Suppressor macrophage treated with lipopolysaccharide for 1 hour (primary cell): Measurements from ENCODE around the gene PKDREJ.
A peak's percentile ranks its signal among the peaks of the same experiment; 100 is the strongest.
"Not testable (repeated sequence)": the region's sequence is repeated elsewhere in the genome, so short reads cannot be mapped to it uniquely, and the experiment has no call there.

Source experiments
- DNase-seq, 3 donors: peaks; one replicate each; pipeline ENCODE4 v3.0.0-alpha.2; 2020 to 2022

Gene PKDREJ, protein sequence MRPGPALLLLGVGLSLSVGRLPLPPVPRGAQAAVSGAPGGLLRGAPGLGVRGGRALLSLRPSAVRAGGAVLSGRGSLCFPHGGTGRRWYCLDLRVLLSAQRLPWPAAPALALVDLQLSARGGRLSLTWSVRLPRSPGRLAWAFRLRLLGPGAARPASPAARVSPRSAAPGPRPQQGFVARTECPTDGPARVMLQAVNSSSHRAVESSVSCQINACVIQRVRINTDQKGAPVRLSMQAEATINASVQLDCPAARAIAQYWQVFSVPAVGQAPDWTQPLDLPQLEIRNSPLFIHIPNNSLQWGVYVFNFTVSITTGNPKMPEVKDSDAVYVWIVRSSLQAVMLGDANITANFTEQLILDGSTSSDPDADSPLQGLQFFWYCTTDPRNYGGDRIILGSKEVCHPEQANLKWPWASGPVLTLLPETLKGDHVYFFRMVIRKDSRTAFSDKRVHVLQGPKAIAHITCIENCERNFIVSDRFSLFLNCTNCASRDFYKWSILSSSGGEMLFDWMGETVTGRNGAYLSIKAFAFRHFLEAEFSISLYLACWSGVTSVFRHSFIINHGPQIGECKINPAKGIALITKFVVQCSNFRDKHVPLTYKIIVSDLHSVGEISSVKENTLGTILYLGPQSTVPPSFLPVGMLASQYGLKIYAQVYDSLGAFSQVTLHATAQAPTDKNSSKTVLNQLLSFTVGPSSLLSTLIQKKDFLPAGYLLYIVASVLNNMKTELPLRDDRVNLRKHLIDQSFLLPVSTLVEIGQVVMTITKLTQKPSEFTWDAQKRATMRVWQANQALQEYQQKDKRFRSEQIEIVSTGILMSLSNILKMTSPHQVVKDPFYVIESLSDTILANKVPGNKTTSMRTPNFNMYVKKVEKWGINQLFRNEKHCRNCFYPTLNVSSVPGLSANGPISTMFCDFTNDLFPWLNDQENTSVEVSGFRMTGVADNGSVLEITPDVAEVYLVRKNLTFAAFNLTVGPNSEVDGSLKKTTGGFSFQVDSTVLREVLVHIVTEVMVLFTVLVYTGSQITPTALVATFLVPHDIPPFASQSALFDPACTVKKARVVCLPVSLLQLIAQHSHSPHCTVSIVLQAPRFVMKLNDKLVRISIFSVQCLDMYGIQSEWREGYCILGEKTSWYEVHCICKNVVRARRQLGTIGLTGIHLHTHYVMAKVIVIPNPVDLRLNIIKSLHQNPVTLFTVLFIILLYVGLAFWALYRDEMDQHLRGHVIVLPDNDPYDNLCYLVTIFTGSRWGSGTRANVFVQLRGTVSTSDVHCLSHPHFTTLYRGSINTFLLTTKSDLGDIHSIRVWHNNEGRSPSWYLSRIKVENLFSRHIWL (N-terminal part only)

DNA sequence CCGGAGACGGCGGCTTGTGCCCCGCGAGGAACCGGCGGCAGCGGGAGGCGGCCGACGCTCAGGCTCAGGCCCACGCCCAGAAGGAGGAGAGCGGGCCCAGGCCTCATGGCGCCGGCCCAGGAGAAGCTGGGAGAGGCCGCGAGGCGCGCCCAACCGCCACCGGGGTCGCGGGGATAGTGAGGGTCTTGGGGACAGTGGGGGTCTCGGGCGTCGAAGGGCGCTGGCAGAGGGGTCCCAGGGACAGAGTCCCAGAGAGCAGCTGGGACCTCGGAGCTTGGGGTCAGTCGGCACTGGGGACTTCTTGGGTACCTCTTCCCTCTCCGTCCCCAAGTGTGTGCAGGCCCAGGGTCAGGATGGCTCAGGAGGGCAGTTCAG is at the start of gene PKDREJ:
PKDREJ (minus strand) TSS at position 128 of the 375 bp plus-strand sequence; CDS start at position 107, 21 bp downstream.
- no peak for DNase-seq

DNA sequence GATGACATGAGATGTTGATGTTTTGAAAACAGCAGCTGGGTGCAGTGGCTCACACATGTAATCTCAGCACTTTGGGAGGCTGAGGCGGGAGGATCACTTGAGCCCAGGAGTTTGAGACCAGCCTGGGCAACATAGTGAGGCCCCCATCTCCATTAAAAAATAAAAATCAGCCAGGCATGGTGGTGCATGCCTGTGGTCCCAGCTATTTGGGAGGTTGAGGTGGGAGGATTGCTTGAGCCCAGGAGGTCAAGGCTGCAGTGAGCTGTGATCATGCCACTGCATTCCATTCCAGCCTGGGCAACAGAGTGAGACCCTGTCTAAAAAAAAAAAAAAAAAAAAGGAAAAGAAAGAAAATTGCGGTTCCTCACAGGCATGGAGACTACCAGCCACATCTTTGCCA is 49.7 kb upstream of the PKDREJ start:
- DNase-seq = not testable (repeated sequence)

DNA sequence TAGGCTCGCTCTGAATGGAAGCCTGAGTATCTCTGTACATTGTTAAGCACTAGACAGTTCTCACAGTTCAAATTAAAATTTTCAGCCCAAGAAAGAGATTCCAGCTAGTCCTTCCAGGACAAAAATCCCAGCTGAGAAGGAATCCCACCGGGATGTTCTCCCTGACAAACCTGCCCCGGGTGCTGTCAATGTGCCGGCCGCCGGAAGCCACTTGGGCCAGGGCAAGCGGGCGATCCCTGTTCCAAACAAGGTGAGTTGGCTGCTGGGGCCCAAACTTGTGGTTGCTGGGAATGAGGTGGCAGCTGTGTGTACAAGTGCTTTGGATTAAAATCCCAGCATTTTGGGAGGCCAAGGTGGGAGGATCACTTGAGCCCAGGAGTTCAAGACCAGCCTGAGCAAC is 48.9 kb upstream of the PKDREJ start:
- no peak for DNase-seq

DNA sequence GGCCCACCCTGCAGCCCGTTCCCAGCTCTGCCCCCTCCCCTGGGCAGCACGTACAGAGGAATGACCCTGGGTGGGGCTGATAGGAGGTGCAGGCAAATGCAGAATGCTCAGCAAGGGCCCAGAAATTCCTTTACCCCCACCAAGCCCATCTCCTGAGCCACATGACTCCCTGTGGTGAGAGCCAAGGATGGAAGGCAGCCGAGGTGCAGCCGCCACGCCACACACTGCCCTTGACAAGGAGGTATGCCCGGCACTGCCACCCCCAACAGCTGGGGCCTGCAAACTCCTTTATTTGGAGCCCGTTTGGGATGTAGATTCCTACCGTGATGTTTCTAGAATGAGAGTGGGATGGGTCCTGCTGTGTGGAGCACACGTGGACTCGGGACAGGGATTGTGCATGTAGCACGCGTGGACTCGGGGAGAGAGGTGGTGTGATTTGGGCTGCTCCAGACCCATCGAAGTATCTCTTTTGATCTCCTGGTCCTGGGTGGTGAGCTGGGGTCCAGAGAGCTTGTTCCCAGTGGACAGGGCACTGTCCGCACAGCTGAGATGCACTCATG is 46.5 kb upstream of the PKDREJ start:
- DNase-seq = no peak

DNA sequence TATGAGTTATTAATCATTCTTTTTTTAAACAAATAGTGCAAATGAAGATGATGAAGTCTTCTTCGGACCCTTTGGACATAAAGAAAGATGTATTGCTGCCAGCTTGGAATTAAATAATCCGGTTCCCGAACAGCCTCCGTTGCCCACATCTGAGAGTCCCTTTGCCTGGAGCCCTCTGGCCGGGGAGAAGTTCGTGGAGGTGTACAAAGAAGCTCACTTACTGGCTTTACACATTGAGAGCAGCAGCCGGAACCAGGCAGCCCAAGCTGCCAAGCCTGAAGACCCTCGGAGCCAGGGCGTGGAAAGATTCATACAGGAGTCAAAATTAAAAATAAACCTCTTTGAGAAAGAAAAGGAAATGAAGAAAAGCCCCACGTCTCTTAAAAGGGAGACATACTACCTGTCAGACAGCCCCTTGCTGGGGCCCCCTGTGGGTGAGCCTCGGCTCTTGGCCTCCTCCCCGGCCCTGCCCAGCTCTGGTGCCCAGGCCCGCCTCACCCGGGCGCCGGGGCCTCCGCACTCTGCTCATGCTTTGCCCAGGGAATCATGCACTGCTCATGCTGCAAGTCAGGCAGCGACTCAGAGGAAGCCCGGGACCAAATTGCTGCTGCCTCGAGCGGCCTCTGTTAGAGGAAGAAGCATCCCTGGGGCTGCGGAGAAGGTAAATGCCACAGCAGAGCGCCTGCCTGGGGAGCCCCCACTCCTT is 45.3 kb upstream of the PKDREJ start:
- DNase-seq = no peak

DNA sequence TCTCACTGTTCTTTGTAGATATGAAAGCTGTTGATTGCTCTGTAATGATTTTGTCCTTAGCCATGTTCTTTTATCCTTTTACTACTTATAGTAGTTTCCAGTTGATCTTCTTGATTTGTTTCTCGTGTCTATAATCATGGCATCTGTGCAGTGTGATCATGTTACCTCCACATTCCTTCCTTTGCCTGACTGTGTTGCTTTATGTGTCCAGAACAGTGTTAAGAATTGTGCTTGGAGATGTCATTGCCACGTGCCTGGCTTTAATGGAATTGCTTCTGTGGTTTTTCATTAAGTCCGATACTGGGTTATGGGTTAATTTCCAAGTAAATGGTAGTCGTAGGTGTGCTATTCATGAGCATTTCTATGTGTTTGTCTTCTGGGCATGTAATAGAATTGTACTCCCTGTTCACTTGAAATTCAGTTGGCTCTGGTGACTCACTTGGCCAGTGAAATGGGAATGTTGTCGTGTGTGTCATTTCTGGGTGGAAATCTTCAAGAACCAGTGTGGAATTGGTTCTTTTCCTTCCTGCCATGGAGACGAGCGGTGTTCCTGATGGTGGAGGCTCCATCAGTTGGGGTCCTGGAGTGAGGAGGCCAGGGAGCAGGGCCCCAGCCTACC is 40.3 kb upstream of the PKDREJ start:
- DNase-seq = no peak

DNA sequence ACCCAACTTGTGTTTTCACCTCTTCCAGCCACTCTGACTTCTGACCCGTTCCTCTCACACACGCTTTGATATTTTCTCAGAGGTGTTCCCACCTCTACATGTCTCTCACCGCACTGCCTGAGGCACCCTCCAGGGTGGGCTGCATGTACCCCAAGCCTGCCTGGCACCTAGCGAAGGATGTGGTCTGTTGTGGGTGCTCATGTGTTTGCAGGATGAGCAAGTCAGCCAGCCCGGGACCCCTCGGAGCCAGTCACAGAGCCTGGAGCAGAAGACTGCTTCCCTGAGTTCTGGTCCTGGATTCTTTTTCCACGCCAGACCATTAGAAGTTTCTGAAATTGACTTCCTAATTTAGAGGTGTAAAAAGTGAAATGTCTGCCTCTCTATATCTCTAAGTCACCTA is 37.3 kb upstream of the PKDREJ start:
- no peak for DNase-seq

DNA sequence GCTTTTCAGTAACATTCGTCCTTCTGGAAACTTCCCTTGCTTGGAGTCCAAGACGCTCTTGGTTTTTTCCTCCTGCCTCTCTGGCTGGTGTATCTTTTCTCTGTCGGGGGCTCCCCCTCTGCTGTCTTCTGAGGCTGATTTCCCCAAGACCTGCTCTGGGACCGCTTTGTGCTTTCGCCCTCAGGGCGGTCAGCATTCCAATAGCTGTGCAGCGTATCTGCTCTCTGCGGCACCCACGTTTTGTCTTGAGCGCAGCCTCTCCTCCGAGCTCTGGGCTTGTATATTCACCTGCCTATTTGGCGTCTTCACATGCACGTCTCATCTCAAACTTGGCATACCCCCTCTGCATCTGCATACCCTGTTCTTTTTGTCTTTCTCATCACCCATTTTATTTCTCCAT is 36.0 kb upstream of the PKDREJ start:
- DNase-seq = no peak

DNA sequence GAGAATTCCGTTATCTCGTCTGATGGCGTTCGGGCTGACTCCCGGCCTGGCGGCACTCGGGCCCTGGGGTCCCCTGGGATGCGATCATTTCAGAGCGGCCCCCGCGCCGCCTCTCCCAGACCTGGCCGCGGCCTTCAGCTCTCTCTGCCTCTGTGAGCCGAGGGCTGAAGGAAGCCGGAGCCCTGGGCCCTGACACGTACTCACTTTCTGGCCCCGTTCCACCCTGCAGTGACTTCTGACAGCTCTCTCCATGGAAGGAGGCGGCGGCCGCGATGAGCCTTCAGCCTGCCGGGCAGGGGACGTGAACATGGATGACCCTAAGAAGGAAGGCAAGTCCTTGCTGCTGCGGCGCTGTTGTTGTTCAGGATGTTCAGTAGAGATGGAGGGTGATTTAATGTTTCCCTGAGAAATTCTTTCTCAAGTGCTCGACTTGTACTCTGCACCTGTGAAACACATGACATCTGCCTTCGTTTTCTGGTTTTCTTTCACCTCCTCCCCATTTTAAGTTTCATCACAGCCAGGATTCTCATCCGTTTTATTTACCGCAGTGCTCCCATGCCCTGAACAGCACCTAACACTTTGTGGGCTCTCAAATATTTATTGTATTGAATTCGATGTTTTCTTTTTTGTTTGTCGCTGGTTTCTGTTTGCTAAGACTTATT is 34.1 kb upstream of the PKDREJ start:
- DNase-seq = peak; percentile 17 to 41 (median 24)

DNA sequence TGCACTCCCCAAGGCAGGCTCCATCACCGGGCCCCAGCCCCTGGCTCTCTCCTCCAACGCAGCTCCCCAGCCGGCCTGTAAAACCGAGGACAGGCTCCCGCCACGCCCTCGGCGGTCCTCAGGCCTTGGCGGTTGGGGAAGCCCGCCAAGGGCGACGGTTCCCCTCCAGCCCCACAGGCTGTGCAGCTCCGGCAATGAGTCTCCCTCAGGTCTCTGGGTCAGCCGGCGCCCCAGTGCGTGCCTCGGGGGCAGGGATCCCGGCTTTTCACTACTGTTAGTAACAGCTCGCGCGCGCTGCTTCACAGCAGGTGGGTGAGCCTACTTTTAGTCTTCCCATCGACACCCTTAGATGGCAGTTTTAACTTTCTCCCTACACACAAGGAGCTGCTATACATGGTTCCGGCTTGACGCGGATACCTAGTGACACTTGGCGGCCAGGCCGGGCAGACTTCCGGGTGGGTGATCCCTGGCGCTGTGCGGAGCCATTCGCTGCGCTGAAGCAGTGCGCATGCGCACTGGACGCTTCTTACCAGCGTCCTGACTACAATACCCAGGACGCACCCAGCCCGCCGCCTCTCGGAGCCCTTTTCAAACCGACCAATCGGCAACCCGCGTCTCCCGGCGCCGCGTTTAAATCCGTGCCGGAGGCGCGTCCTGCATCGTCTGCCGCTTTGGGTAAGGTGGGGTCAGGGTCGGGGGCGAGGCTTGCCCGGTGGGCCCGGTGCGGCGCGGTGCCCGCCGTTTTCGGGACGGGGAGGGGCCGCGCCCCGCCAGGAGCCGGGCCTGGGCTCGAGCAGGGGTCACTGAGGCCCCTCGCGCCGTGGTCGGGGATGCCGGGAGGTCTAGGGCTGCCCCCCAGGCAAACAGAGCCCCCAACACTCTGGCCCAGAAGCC is 33.4 kb upstream of the PKDREJ start, which contains the start of gene GTSE1:
GTSE1 (plus strand) TSS at position 614 of the 894 bp plus-strand sequence. CDS start 531 bp downstream, outside the sequence.
- peak; percentile 99 for DNase-seq

DNA sequence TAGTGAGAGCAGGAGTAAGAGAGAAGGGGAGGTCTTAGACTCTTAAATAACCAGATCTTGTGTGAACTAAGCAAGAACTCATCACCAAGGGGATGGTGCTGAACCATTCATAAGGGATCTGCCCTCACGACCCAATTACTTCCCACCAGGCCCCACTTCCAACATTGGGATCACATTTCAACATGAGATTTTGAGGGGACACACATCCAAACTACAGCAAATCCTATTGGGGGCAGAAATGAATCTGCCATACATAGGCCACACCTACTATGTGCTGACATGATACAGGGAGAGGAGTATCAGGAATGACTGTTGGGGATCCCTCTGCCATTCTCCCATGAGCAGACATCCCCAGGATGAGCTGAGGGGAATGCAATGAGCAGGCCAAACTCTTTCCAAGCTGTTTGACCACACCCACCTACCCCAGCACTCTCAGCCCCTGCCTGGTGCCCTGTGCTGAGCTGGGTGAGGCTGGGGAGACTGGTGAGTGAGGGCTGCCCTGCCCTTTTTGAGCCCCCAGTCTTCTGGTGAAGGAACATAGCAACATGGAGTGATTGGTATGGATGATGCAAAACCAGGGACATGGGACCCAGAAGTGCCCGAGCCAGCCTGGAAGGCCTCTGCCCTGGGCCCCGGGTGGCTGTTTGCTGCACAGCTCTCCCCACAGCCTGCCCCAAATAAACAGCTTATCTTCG is 32.3 kb upstream of the PKDREJ start:
- no peak for DNase-seq

DNA sequence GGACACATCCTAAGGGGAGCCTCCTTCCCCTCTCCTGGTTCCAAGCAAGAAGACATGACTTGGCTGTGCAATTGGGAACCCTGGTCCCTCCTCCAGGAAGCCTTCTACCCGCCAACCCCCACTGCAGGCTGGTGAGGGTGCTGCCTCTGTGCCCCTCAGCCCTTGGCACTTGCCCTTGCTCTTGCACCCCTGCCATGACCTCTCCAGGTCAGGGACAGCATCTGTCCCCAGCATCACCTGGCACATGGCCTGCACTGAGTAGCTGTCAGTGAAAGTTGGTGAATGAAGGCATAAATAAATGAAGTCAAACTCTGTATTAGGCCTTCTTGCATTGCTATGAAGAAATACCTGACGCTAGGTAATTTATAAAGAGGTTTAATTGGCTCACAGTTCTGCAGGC is 31.6 kb upstream of the PKDREJ start:
- no peak for DNase-seq

DNA sequence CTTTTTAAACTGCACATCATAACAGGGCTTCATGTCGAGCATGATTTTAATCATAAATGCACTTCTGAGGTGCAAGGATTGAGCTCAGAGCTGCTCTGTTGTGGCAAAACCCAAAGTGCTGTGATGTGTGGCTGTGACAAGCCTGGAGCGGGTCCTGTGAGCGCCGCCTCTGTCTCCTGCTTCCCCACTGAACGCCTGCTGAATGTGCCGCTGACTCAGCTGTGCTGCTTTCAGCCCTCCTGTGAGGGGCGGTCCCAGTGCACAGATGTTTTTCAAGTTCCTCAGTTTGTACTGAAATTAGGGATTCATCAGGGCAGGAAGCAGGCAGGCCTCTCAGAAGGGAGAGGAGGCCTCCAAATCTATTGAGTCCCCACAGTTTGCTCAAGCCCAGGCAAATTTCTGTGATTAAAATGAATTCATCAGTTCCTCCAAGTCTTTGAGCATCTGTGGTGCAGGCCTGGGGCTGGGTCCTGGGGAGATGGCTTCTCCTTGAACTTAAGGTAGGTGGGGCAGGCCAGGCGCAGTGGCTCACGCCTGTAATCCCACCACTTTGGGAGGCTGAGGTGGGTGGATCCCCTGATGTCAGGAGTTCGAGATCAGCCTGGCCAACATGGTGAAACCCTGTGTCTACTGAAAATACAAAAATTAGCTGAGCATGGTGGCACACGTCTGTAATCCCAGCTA is 30.6 kb upstream of the PKDREJ start:
- peak; percentile 81 to 88 (median 85) for DNase-seq

DNA sequence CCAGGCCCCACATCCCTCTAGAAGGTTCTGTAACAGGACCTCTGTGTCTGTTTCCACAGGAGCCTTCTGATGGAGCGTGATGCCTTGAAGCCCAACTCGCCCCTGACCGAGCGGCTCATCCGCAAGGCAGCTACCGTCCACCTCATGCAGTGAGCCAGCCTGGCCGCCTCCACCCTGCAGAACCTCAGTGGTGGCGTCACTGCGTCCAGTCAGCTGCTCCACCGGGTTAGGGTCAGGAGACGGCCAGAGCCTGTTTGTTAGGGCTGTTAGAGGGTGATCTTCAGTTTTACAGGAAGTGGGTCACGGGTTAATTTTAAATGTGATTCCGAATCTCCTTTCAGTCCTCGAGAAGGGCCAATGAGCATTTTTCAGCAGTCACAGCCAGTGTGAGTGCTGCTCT is 29.6 kb upstream of the PKDREJ start:
- DNase-seq = peak; percentile 53 to 60 (median 56)

DNA sequence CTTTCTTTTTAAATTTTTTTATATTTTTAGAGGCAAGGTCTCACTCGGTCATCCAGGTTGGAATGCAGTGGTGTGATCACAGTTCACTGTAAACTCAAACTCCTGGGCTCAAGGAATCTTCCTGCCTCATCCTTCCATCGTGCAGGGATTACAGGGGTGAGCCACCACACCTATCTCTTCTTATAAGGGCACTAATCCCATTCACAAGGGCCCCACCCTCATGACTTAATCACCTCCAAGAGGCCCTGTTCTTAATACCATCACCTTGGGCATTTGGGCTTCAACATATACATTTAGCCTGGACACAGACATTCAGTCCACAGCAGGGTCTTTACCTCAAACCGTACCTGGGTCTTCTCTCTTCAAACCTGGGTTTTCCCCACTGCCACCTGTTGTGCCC is 29.0 kb upstream of the PKDREJ start:
- DNase-seq = no peak

DNA sequence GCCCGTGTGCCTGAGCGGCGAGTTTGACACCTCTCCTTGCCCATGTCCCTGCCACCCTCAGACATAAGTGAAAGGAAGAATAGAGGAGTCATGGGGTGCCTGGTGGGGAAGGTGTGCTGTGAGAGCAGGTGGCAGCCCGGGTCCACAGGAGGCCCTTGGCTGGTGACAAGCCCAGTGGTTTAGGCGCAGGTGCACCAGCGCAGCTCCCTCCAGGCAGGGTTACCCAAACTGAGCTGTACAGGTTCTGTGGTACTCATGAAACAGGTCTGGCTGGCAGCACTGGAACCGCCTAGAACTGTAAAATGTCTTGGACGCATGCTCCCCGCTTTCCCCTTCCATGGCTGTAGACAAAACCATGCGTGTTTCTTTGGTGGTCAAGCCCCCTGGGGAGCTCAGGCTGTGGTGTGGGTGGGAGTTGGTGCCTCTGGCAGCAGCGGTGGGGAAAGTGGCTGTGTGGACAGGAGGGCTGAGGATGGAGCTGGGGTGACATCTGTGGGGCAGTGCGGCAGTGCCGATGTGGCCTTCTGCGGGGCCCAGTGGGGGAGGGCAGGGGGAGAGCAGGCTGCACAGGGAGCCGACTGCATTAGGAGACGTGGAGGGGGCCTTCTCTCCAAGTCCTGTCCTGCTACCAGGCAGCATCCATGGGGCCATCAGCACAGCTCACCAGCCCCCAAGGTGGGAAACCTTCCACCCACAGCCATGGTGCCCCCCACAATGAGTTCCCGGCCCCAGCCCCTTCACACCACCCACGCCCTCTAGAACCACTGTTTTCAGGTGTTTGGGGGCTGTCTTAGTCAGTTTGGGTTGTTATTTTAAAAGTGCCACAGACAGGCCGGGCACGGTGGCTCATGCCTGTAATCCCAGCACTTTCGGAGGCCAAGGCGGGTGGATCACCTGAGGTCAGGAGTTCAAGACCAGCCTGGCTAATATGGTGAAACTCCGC is 28.0 kb upstream of the PKDREJ start:
- no peak for DNase-seq

DNA sequence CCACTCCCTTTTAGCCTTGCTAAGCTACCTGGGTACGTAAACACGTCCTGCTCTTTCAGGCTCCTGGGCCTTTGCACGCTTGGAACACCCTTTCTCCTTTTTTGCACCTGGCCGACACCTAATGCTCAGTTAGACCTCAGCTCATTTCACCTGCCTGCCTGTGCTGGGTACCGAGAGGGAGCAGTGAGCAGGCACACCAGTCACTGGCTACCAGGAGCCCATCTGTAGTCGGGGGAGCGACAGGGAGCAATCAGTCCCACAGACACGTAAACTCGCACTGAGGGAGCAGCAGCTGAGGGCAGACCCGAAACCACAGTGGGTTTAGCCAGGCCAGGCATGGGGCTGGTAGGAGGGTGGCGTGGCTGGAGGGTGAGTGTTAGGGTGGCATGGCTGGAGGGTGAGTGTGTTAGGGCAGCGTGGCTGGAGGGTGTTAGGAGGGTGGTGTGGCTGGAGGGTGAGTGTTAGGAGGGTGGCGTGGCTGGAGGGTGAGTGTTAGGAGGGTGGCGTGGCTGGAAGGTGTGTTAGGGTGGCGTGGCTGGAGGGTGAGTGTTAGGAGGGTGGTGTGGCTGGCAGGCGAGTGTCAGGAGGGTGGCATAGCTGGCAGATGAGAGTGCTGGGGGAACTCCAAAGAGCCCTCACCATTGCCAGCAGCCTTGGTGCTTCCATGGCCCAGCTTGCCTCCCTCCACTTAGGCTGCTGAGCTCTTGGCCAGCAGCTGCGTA is 27.1 kb upstream of the PKDREJ start:
- no peak for DNase-seq
